Hematopoietic multipotent progenitor cell treated with erythropoietin and hydrocortisone succinate and interleukin-3 and kit ligand, for 6 days (in vitro differentiated cells): ENCODE data around the gene HOXA2.

Experiments used
- DNase-seq: peaks from one replicate; pipeline ENCODE4 v3.0.0-alpha.2; 2015

The HOXA2 gene

DNA sequence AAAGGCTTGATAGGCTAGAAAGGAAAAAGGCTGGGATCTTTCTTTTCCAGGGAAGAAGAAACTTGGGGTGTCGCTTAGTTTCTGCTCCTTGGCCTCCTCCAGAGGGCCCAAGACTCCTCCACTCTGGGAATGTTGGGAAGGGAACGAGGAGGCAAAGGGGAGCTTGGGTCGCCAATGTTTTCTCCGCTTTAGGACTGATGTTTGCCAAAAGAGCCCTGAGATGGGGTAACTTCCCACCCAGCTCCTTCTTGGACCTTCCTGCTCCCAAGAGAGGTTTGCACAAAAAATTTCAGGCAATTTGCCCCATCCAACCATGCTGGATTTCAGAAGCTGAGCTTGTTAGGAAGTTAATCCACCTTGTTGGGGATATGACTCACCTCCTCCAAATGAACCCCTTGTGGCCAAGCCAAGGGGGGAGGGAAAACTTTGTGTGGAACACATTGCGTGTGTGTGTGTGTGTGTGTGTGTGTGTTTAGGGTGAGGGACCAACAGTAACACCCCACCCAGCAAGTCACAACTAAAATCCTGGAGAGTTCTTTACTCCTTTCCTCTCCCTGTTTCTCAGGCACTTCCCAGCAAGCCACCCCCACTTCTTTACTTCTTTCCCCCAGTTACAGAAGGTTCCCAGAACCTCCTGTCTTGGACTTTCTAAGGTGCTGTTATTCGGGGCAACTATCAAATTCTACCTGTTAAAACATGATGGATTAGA lies 8.7 kb upstream of the HOXA2 start:
- DNase-seq: no peak

GRCh38 chr7:27110186-27111031 lies 7.9 kb upstream of the HOXA2 start:
- no peak for DNase-seq

DNA sequence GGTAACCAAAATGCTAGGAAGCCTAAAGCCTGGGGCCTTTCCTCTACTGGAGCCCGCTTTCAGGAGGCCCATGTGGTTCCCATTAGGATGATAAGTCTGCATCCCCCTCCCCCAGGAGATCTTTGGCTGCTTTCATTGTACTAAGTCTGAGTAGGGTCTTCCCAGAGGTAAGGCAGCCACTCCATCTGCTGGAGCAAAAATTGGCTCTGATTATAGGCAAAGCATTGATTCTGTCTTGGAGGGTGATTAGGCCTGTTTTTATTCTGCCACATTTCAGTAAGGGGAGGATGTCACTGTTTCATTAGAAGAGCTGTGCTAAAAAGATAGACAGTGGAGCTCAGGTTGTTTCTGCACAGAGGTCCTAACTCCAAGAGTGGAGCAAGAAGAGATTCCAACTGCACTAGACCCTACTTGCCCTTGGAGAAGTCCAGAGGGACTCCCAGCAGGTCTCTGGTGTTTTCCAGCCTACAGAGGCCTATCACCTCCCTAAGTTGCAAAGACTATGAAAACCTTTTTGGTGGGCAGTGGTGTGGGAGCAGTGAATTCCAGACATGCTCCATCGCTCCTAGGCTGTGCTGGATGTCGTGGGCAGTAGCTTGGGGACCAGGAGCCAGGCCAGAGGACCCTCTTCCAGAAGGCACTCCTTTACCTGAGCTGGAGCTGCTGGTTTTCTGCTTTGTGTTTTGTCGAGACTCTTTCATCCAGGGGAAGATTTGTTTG lies 7.1 kb upstream of the HOXA2 start:
- DNase-seq: no peak

GRCh38 chr7:27108390-27109127 lies 6.1 kb upstream of the HOXA2 start:
- no peak for DNase-seq

- DNase-seq: no peak
These were observed 5.2 kb upstream of the HOXA2 start for GRCh38 chr7:27107391-27108381.

DNA sequence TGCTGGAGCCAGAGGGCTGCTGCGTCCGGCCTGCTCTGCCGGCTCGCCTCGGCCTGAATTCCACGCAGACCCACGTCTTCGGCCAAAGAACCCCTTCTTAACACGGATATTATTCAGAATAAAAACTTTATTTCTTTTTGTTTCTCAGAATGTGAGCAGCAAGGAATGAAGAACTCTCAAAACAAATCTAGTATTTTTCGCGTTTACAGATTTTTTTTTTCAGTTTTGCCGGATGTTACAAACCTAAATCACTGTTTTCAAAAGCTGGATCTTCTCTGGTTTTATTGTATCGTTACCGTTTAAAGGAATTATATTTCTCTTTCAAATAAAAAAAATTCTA lies 4.4 kb upstream of the HOXA2 start:
- DNase-seq: no peak

GRCh38 chr7:27106181-27106900 lies 3.9 kb upstream of the HOXA2 start:
- no peak for DNase-seq

- no peak for DNase-seq
These were observed 3.0 kb upstream of the HOXA2 start for GRCh38 chr7:27105301-27106031.

DNA sequence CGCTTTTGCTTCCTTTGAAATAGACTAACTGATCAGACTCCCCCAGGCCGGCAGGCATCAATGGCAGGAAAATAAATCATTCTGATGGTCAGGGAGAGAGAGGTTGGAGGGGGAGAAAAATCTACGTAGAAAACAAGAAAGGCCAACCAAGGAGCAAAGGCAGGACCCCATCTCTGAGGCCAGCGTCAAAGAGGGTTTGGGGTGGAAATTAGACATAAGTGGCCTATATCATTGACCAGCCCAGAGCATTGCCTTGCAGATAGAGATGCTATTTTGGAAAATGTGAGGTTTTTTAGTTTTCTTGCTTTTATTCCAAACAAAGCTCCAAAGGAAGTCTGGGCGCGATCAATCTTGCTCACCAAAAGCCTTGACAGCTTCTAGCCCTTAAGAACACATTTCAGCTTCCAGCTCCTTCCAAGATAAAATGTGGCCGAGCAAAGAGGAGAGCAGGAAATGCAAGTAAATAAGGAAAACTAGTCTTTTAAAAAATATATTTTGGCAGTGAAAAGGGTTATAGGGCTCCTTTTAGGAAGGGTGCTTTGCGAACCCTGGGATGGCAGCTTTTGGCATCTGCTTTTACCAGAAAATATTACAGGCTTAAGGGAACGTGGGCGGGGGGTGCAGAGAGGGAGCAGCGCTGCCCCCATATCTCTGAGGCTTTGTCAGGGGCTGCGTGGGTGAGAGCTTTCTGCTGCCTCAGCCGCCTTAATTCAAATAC lies 2.0 kb upstream of the HOXA2 start:
- DNase-seq: no peak

DNA sequence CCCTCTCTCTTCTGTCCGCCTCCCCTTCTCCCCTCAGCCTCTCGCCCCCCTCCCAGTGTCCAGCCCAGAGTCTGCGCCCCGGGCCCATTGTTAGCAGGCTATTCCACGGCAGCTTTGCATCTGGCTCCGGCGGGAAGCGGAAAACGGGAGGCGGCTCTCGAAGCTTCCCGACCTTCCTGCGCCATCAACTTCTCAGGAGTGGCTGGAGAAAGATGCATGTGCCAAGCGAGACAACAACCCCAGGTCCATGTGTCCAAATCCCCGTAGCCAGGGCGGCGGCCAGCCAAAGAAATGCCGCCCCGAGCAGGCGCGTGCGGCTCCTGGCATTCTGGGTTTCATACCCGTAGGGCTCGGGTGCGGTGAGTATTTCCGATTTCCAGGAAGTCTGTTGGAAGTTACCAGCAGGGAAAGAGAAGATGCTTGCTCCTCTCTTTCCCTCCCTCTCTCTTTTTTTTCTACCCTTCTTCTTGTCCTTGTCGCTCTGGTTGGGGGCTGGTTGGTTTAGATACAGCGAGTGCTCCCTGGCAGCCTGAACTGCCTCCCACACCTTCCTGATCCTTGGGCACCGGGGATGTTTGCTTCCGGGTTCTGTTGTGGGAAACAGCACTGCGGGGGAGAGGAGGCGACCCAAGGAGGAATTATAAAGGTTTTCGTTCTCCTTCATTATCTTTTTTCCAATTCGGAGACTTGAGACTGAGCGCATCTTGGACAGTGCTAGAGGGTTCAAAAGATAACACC lies 1.2 kb upstream of the HOXA2 start:
- no peak for DNase-seq

DNA sequence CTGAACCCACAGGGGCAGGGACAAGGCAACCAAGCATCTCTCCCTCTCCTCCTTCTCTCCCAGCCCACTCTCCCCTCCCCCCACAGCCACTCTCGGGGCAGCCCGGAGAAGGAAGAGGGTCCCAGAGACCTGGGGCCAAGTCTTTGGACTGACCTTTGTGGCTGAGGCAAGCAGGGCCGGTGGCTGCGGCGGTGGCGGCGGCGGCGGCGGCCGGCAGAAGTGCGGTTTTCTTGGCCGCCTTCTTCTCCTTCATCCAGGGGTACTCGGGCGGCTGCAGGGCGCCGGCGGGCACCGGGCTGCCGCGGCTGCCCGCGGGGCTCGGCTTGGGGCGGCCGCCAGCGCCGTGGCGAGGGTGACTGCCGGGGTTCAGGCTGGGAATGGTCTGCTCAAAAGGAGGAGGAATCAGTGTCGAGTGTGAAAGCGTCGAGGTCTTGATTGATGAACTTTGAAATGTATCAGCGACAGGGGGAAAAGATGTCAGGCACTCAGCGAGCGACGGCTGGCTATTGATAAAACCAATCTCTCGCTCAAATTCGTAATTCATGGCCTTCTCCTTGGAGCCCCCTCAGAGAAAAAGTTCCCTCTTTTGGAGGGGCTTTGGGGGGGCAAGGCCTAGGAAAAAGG lies 414 bp downstream of the HOXA2 start:
- no peak for DNase-seq

GRCh38 chr7:27101171-27101956 lies 1.1 kb downstream of the HOXA2 start:
- no peak for DNase-seq

- no peak for DNase-seq
These were observed 1.8 kb downstream of the HOXA2 start for GRCh38 chr7:27100694-27101170.

GRCh38 chr7:27099453-27100370 lies 2.8 kb downstream of the HOXA2 start:
- no peak for DNase-seq

DNA sequence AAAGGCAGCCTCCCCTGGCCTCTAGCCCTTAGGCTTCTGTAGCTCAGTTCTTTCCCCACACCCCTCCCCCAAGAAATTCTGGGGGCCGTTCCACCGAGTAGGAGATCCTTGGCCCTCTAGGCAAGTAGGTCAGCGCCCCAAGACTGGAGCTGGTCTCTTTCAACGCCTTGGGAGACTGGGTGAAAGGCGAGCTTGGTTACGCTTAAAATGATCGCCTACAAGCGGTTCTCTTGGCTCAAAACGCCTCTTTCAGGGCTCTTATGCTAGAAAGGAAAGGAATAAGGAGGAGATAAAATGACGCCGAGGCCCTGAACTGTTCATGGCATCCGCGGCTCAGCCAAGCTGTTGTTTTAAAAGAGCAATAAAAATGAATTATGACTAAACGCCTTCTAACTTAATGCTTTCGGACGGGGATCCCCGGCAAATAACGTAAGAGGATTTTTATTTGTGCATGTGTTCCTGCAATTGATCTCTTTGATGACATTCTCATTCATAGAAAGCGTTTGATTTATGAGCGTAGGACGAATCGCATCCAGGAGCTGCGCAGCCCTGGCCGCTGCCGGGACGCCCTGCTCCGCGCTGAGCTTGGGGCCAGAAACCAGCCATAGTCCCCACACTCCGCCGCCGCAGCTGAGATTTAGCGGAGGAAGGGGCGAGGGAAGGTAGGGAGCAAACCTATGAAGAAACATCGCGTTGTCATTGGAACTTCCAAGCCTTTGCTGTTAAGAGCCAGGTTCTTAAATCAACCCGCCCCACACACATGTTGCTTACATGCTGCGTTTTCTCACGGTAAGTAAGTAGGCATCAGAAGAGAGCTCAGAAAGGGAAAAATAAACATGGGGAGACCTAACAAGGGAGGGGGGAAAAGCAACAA lies 3.7 kb downstream of the HOXA2 start:
- no peak for DNase-seq
